Measurements from ENCODE around the gene SRPK2. TPM values are rescaled to one million over a fixed set of nuclear protein-coding genes. Genes with fewer than 3 reads are reported as not detected.
A peak's percentile ranks its signal among the peaks of the same experiment; 100 is the strongest.

The SRPK2 gene
- total RNA-seq, 1 experiment from 2014 or later: 54.4 TPM

- H3K4me1 Mint-ChIP-seq (ENCODE audit: insufficient read depth, unreplicated experiment): peaks cover 32% of the 10 kb centered on the region
- ChIA-PET POLR2A (no interaction called here), CTCF (interaction anchor here (0.7 kb wide), 1 partner anchor 9 kb away, joined by 3 read pairs; no protein-coding TSS in a partner anchor)
- no peak overlapping the region for H3K4me3 Mint-ChIP-seq (ENCODE audit: unreplicated experiment)
- BruUV-seq (replicated peaks): no TSS peak
- H3K27me3 Mint-ChIP-seq (ENCODE audit: insufficient read depth, unreplicated experiment): no peaks in the 10 kb centered on the region
- DNase-seq (ENCODE audit: unreplicated experiment): no peak
- no peaks in the 10 kb centered on the region for H3K9me3 Mint-ChIP-seq (ENCODE audit: unreplicated experiment)
- peaks cover 19% of the 10 kb centered on the region for H3K36me3 Mint-ChIP-seq (ENCODE audit: insufficient read depth, unreplicated experiment)
- intact Hi-C loops (cut with micrococcal nuclease): no loop called here
- no peak overlapping the region for H3K27ac Mint-ChIP-seq (ENCODE audit: low read depth, unreplicated experiment)
- TF ChIP-seq, protein P1, sequence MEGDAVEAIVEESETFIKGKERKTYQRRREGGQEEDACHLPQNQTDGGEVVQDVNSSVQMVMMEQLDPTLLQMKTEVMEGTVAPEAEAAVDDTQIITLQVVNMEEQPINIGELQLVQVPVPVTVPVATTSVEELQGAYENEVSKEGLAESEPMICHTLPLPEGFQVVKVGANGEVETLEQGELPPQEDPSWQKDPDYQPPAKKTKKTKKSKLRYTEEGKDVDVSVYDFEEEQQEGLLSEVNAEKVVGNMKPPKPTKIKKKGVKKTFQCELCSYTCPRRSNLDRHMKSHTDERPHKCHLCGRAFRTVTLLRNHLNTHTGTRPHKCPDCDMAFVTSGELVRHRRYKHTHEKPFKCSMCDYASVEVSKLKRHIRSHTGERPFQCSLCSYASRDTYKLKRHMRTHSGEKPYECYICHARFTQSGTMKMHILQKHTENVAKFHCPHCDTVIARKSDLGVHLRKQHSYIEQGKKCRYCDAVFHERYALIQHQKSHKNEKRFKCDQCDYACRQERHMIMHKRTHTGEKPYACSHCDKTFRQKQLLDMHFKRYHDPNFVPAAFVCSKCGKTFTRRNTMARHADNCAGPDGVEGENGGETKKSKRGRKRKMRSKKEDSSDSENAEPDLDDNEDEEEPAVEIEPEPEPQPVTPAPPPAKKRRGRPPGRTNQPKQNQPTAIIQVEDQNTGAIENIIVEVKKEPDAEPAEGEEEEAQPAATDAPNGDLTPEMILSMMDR (IDR thresholded peaks at IDR 0.05; ENCODE audit: unreplicated experiment): no peak
Measured at GRCh38 chr7:105189859-105190492, 198.7 kb downstream of the SRPK2 start.

GRCh38 chr7:105188201-105188600 lies 200.5 kb downstream of the SRPK2 start:
- peaks cover 8% of the 10 kb centered on the region for H3K36me3 Mint-ChIP-seq (ENCODE audit: insufficient read depth, unreplicated experiment)
- no TSS peak for BruUV-seq (replicated peaks)
- no peak overlapping the region for H3K4me3 Mint-ChIP-seq (ENCODE audit: unreplicated experiment)
- no peak for DNase-seq (ENCODE audit: unreplicated experiment)
- POLR2A ChIA-PET: interaction anchor here (1.1 to 3.6 kb wide), 7 partner anchors 15 to 147 kb away, joined by 5 to 26 read pairs (median 11); no protein-coding TSS in a partner anchor
- H3K27me3 Mint-ChIP-seq (ENCODE audit: insufficient read depth, unreplicated experiment): no peaks in the 10 kb centered on the region
- no peaks in the 10 kb centered on the region for H3K9me3 Mint-ChIP-seq (ENCODE audit: unreplicated experiment)
- peaks cover 32% of the 10 kb centered on the region for H3K4me1 Mint-ChIP-seq (ENCODE audit: insufficient read depth, unreplicated experiment)
- intact Hi-C loops (cut with micrococcal nuclease): no loop called here
- peak overlapping the region; percentile 67 for H3K27ac Mint-ChIP-seq (ENCODE audit: low read depth, unreplicated experiment)
- CTCF ChIA-PET: interaction anchor here (0.6 to 1.1 kb wide), 2 partner anchors 44 to 102 kb away, joined by 3 read pairs; no protein-coding TSS in a partner anchor
- TF ChIP-seq, protein P1 (IDR thresholded peaks at IDR 0.05; ENCODE audit: unreplicated experiment): no peak

DNA sequence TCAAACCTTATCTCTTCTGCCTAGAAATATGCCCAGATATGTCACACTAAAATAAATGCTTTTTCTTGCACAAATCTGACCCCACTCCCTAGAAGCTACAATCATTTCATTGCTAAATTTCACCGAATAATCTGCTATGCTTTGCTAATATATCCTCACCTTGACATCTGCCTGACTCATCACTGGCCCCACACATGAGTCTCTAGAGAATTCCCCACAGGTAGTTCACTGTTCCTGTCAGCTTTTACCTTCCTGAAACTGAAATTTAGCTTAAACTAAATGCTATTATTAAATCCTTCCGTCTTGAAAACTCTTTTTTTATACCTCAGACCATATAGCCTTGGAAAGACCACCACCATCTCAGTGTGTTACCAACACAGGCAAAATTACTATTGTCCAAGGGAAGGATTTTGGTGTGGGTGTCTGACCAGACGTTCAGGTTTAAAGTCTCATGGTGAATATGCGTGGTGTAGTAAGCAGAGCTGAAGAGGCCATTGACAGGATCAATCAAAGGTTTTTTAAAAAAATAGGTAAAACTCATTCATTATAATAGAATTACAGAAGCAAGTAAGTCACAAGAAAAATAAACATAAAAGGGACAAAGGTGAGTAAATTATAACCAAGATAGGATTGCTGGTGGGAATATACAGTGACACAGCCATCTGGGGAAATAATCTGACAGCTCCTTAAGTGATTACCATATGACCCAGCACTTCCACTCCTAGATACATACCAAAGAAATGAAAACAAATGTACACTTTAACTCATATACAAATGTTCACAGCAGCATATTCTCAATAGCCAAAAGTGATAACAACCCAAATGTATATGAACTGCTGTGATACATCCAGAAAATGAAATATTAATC lies 201.2 kb downstream of the SRPK2 start:
- intact Hi-C loops (cut with micrococcal nuclease): no loop called here
- peaks cover 2% of the 10 kb centered on the region for H3K36me3 Mint-ChIP-seq (ENCODE audit: insufficient read depth, unreplicated experiment)
- H3K27me3 Mint-ChIP-seq (ENCODE audit: insufficient read depth, unreplicated experiment): no peaks in the 10 kb centered on the region
- CTCF ChIA-PET: interaction anchor here (0.6 to 1.1 kb wide), 4 partner anchors 18 to 102 kb away, joined by 3 read pairs; no protein-coding TSS in a partner anchor
- BruUV-seq (replicated peaks): no TSS peak
- H3K9me3 Mint-ChIP-seq (ENCODE audit: unreplicated experiment): no peaks in the 10 kb centered on the region
- peak overlapping the region; percentile 67 for H3K27ac Mint-ChIP-seq (ENCODE audit: low read depth, unreplicated experiment)
- DNase-seq (ENCODE audit: unreplicated experiment): peak; percentile 40
- POLR2A ChIA-PET: interaction anchor here (0.6 to 3.6 kb wide), 15 partner anchors 16 to 200 kb away, joined by 3 to 26 read pairs (median 5); no protein-coding TSS in a partner anchor
- no peak overlapping the region for H3K4me3 Mint-ChIP-seq (ENCODE audit: unreplicated experiment)
- TF ChIP-seq, protein P1 (IDR thresholded peaks at IDR 0.05; ENCODE audit: unreplicated experiment): no peak
- peaks cover 32% of the 10 kb centered on the region for H3K4me1 Mint-ChIP-seq (ENCODE audit: insufficient read depth, unreplicated experiment)

Measured in MCF 10A (cell line).